Gastroesophageal sphincter (tissue), 4 donors: ENCODE results near the gene PARD3B. TPM values are rescaled to one million over a fixed set of nuclear protein-coding genes. Genes with fewer than 3 reads are reported as not detected.

ENCODE experiments used
- ATAC-seq: fragments of 150-250 bp; one replicate; pipeline ENCODE4 v1.9.1; 2016; ENCODE audit warnings: mild to moderate bottlenecking, moderate library complexity
- H3K27ac ChIP-seq, 4 donors: fragments of 200-600 bp; sonication (generic) in 3 of 4; 1 replicate in 3 of 4; 2 replicates in 1 of 4; pipeline ENCODE4 v1.5.1; 2016 to 2019
- H3K27me3 ChIP-seq: fragments of 200-600 bp; sonication (generic); one replicate; pipeline ENCODE4 v1.5.1; 2019
- H3K36me3 ChIP-seq, 2 donors: fragments of 200-600 bp; sonication (generic); one replicate each; pipeline ENCODE4 v1.5.1; 2019; ENCODE audit warnings: control low read depth in 1 of 2
- H3K4me1 ChIP-seq, 3 donors: fragments of 200-600 bp; sonication (generic); 1 replicate in 2 of 3; 2 replicates in 1 of 3; pipeline ENCODE4 v1.5.1; 2016 to 2019; ENCODE audit warnings: control low read depth in 2 of 3
- H3K4me3 ChIP-seq, 2 donors: fragments of 200-600 bp; sonication (generic); one replicate each; pipeline ENCODE4 v1.5.1; 2019; ENCODE audit warnings: mild to moderate bottlenecking in 1 of 2, moderate library complexity in 1 of 2
- H3K9me3 ChIP-seq, 3 donors: fragments of 200-600 bp; sonication (generic); one replicate each; pipeline ENCODE4 v1.5.1; 2017 to 2019; ENCODE audit warnings: control low read depth in 2 of 3
- CTCF ChIP-seq, 4 experiments: fragments of 200-600 bp in 2 of 4; fragments of 450-650 bp in 2 of 4; sonication (generic) in 1 of 4; IDR thresholded peaks; one replicate each; pipeline ENCODE4 v1.5.1; 2017 to 2019; ENCODE audit warnings: antibody characterized with exemption in 4 of 4, mild to moderate bottlenecking in 2 of 4, moderate library complexity in 2 of 4
- EP300 ChIP-seq: sonication (generic); formaldehyde crosslinking; IDR thresholded peaks from one replicate; pipeline ENCODE4 v1.6.1; 2017; ENCODE audit warnings: antibody characterized with exemption, mild to moderate bottlenecking
- POLR2A ChIP-seq, 2 donors: fragments of 450-650 bp; IDR thresholded peaks; one replicate each; pipeline ENCODE4 v1.6.1; 2017; ENCODE audit warnings: antibody characterized with exemption in 2 of 2, mild to moderate bottlenecking in 2 of 2, moderate library complexity in 1 of 2
- POLR2AphosphoS5 ChIP-seq: sonication (generic); formaldehyde crosslinking; IDR thresholded peaks from one replicate; pipeline ENCODE4 v1.6.1; 2017; ENCODE audit warnings: antibody characterized with exemption
- WGBS, 2 donors: methylation state at CpG; one replicate each; pipeline ENCODE4 v1.1.5; 2018; ENCODE audit warnings: low coverage in 1 of 2; 5-methylcytosine and 5-hydroxymethylcytosine counted together
- total RNA-seq, 4 donors: library from RNA; depleted of rRNA; stranded (reverse); fragments of >200 nt; gene quantifications; one replicate each; pipeline ENCODE4 v1.1.0, GENCODE V29; 2016

Gene PARD3B
- total RNA-seq, 4 donors from 2014 or later: 29.6 to 42.2 (median 41.0) TPM

- Histone ChIP-seq H3K27me3 (no peaks in the 10 kb centered on the region), H3K27ac (no peak overlapping the region), H3K36me3 (no peaks in the 10 kb centered on the region), H3K9me3 (no peaks in the 10 kb centered on the region), H3K4me1 (no peaks in the 10 kb centered on the region), H3K4me3 (no peak overlapping the region)
- WGBS, 2 donors: 62 to 73% methylated on average over 4 of the region's 4 CpGs
- ATAC-seq: no peak
- TF ChIP-seq POLR2AphosphoS5 (no peak), POLR2A (IDR thresholded peaks at IDR 0.05) (no peak), EP300 (no peak), CTCF (IDR thresholded peaks at IDR 0.05) (no peak)
Measured at GRCh38 chr2:204581946-204582345, 36.7 kb downstream of the PARD3B start.

DNA sequence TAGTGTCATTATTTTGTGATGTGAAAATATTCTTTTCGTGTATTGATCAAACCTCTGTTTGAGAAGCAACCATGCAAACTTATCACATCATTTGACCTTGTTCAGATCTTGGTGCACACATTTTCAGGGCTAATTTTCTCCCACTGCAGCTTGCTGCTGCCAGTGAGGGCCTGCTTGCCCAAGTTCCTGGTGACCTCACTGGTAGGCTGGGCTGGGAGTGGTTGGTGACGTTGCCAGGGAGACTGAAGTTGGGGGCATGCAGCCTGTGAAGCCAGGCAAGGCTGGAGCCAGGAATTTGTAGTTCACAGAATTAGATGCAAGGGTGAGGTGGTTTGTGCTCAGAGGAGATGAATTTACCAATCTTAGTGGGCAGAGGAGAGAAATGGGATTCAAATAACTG lies 38.5 kb downstream of the PARD3B start:
- Histone ChIP-seq H3K9me3 (no peaks in the 10 kb centered on the region), H3K27me3 (no peaks in the 10 kb centered on the region), H3K4me3 (no peak overlapping the region), H3K27ac (no peak overlapping the region), H3K4me1 (no peaks in the 10 kb centered on the region), H3K36me3 (no peaks in the 10 kb centered on the region)
- no peak for ATAC-seq
- 100% methylated on average over 1 of the region's 2 CpGs for WGBS, 2 donors
- TF ChIP-seq POLR2A (IDR thresholded peaks at IDR 0.05) (no peak), EP300 (no peak), CTCF (IDR thresholded peaks at IDR 0.05) (no peak), POLR2AphosphoS5 (no peak)

DNA sequence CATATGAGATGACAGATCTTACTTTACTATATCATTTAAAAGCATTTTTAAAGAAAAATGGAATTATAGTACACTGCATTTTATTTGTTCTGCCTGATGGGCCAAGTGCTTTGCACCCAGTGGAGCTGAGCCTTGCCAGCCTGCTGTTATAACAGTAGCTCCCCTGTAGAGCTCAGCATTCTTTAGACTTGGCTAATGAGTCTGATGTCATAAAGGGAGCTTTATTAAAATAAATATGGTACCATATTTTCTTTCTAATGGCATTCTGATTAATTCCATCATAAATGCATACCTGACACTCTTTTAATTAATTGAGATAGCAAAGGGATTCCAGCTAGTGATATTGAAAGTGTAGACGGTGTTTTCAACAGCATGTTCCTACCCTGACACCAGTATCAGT lies 40.7 kb downstream of the PARD3B start:
- H3K36me3 ChIP-seq: no peaks in the 10 kb centered on the region
- H3K27ac ChIP-seq: no peak overlapping the region
- ATAC-seq: no peak
- no peaks in the 10 kb centered on the region for H3K27me3 ChIP-seq
- no peaks in the 10 kb centered on the region for H3K4me1 ChIP-seq
- H3K9me3 ChIP-seq: no peaks in the 10 kb centered on the region
- 86 to 92% methylated on average over 1 of the region's 1 CpG for WGBS, 2 donors
- TF ChIP-seq POLR2AphosphoS5: no peak
- TF ChIP-seq POLR2A (IDR thresholded peaks at IDR 0.05): no peak
- TF ChIP-seq CTCF (IDR thresholded peaks at IDR 0.05): no peak
- no peak for TF ChIP-seq EP300
- H3K4me3 ChIP-seq: no peak overlapping the region

DNA sequence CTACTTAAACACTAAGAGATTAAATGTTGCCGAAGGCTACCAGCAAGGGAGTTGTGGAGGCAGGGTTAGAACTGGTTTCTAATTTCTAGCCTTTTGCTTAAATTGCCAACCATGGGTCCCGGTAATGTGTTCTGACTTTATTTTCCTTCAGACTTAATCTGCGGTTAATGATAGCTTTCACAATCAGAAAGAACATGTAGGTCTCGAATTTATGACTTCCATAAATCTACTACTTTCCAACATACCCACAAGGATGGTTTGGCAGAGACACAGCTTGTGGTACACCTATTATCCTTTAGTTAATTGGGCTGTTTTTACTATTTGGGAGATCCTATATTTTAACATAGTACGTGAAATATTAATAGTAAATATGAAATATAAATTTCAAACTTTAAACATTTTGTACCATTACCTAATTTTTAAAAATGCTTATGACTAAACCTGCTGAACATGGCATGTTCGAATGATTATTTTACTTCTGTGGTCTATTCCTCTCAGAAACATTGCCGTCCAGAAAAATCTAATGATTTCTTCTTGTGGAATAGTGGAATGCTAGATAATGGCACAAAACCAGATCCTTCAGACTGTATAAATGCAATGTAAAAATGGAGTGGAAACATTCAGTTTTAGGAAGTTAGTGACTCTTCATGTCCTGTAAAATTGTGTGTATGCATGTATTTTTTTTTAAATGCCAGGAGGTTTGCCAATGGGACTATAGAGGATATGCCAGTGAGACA lies 41.3 kb downstream of the PARD3B start:
- Histone ChIP-seq H3K36me3 (no peaks in the 10 kb centered on the region), H3K4me1 (no peaks in the 10 kb centered on the region), H3K4me3 (no peak overlapping the region), H3K9me3 (no peaks in the 10 kb centered on the region), H3K27ac (no peak overlapping the region), H3K27me3 (no peaks in the 10 kb centered on the region)
- ATAC-seq: no peak
- TF ChIP-seq CTCF (IDR thresholded peaks at IDR 0.05) (no peak), EP300 (no peak), POLR2AphosphoS5 (no peak), POLR2A (IDR thresholded peaks at IDR 0.05) (no peak)
- WGBS, 2 donors: 88 to 92% methylated on average over 7 of the region's 7 CpGs

DNA sequence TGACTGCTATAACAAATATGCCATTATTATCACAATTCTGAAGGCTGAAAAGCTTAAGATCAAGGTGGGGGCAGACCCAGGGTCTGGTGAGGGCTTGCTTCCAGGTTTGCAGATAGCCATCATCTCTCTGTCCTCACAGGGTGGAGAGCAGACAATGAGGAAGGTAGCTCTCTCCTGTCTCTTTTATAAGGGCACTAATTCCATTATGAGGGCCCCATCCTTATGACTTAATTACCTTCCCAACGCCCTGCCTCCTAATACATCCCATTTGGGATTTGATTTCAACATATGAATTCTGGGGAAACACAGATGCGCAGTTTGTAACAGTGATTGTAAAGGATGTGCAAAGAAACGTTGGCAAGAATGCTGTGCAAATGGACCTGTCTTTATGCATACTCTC lies 44.8 kb downstream of the PARD3B start:
- 83 to 93% methylated on average over 3 of the region's 3 CpGs for WGBS, 2 donors
- Histone ChIP-seq H3K27me3 (no peaks in the 10 kb centered on the region), H3K36me3 (no peaks in the 10 kb centered on the region), H3K9me3 (no peaks in the 10 kb centered on the region), H3K4me3 (no peak overlapping the region), H3K4me1 (peaks cover 0 to 12% (median 0%) of the 10 kb centered on the region in 3 donors), H3K27ac (no peak overlapping the region)
- ATAC-seq: no peak
- TF ChIP-seq POLR2AphosphoS5 (no peak), POLR2A (IDR thresholded peaks at IDR 0.05) (no peak)
